Hematopoietic multipotent progenitor cell (in vitro differentiated cells): ENCODE data around the gene RAPGEF4. TPM values are rescaled to one million over a fixed set of nuclear protein-coding genes. Genes with fewer than 3 reads are reported as not detected.
"Not testable (repeated sequence)": the region's sequence is repeated elsewhere in the genome, so short reads cannot be mapped to it uniquely, and the experiment has no call there.

Experiments
- DNase-seq, 3 donors: peaks; one replicate each; pipeline ENCODE4 v3.0.0-alpha.2; 2011 to 2015; ENCODE audit warnings: low read depth in 2 of 3, low spot score in 2 of 3
- total RNA-seq: library from RNA; depleted of rRNA; stranded (reverse); fragments of >200 nt; gene quantifications from one replicate; pipeline ENCODE4 v1.2.3, GENCODE V29; 2012

The RAPGEF4 gene
- total RNA-seq, 1 donor = under 0.01 TPM

DNA sequence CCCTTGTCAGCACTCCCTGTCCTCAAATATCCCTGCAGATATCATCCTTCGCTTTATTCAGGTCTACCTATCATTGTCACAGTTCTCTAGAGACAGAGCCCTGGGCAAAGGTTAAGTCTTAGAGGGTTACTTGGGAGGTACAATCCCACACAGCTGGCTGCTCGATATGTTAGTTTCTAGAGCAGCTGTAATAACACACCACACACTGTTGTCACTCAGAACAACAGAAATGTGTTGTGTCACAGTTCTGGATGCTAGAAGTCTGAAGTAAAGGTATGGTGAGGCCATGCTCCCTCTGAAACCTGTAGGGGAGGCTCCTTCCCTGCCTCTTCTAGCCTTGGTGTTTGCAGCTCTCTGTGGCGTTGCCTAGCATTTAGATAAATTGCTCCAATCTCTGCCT, 9.9 kb upstream of the RAPGEF4 start:
- DNase-seq = no peak

- no peak for DNase-seq
These were observed 9.4 kb upstream of the RAPGEF4 start for GRCh38 chr2:172726172-172726735.

- no peak for DNase-seq
These were observed 5.2 kb upstream of the RAPGEF4 start for GRCh38 chr2:172730411-172730810.

- DNase-seq = no peak
These were observed 699 bp upstream of the RAPGEF4 start for GRCh38 chr2:172734711-172735581.

GRCh38 chr2:172736424-172737174, 954 bp downstream of the RAPGEF4 start:
- peak in 1 of 3 donors; percentile 33 for DNase-seq

DNA sequence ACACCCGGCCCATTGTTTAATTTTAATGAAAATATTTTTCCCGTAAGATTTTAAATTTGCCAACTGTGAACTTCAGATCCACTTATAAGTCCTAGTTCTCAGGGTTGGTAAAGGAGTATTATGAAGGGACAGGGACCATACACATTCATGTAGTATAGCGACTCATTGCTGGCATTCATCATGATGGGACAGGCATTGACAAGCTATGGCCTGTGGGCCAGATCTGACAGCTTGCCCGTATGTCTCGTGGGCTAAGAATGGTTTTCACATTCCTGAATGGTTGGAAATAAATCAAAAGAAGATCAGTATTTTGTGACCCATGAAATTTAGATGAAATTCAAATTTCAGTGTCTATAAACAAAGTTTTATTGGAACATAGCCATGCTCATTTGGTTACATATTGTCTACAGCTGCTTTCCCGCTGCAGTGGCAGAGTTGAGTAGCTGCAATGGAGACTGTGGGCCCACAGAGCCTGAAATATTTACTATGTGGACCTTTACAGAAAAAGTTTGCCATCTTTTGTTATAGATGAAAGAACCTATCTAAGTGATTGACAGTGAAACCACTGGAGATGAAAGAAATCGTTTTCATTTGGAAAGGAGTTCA, 4.1 kb downstream of the RAPGEF4 start:
- DNase-seq = no peak

DNA sequence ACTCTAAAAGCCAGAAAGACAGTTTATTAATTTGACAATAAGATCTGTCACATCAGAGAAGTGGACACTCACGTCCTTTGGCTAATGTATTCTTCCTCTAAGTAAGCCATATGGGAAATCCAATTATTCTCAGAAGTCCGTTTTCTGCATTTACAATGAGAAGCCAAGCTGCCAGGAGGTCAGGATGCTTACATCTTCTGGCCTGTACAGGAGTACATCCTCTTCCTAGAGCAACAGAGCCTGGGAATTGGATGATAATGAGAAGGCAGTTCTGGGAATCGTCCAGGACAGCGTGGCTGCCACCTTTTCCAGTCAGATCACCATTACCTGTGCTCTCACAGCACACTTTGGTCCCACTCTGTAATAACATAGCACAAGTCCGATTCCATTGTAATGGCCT, 5.2 kb downstream of the RAPGEF4 start:
- no peak for DNase-seq

- no peak for DNase-seq
These were observed 7.4 kb downstream of the RAPGEF4 start for GRCh38 chr2:172742931-172743540.

GRCh38 chr2:172743898-172744297, 8.3 kb downstream of the RAPGEF4 start:
- DNase-seq = no peak

- DNase-seq = no peak
These were observed 10.0 kb downstream of the RAPGEF4 start for GRCh38 chr2:172745636-172746035.

- not testable (repeated sequence) for DNase-seq
These were observed 12.9 kb downstream of the RAPGEF4 start for GRCh38 chr2:172748543-172748942.

- no peak for DNase-seq
These were observed 13.7 kb downstream of the RAPGEF4 start for GRCh38 chr2:172749388-172749787.

GRCh38 chr2:172751564-172751963, 15.9 kb downstream of the RAPGEF4 start:
- DNase-seq = no peak

DNA sequence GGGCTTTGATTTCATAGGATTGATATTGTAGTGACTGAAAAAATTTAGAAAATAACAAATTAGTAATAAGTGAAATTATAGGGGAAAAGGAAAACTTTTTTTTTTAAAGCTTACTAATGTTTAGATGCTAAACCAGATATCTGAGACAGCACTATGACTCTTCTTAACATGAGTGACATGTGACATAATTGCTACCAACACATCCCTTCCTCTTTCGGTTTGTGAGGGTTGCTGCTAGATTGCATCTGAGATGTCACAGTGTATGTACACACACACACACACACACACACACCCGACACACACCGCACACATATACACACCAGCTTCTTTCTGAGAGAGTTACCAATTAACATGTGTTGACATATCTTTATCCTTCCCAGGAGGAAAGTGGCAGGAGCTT, 18.0 kb downstream of the RAPGEF4 start:
- no peak for DNase-seq

DNA sequence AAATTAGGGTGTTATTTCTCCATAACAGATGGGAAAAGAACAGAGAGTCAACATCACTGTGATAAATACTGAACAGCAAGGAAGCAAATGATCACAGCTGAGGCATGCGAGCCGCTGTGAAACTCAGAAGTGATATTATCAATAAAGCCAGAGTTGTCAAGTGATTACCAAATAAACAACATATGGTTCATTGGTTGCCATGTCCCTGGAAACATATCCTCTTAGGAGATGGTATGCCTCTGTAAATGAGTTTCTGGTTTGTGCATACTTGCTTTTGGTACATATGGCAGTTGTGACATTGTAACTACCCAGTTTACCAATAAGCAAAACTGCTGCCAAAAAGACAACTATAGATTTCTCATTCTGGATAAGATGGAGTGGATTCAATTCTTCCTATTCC, 23.8 kb downstream of the RAPGEF4 start:
- DNase-seq = no peak

- DNase-seq = no peak
These were observed 25.7 kb downstream of the RAPGEF4 start for GRCh38 chr2:172761306-172761705.

GRCh38 chr2:172762574-172762973, 26.9 kb downstream of the RAPGEF4 start:
- no peak for DNase-seq

DNA sequence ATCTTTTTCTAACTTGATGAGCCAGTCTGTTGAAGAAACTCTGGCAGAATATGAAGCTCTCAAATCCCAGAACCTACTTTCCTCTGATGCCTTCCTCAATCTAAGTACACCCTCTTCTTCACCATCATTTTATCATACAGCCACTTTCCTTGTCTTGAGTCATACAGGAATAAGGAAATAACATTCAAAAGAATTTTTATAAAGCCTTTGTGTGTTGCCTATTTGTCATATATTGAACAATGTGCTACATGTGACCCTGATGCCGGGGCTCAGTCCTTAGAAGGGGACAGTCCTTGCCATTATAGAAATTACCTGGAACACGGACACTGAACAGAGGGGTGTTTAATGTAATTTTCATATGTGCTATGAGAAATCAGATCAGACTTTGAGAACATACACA, 27.4 kb downstream of the RAPGEF4 start:
- no peak for DNase-seq

DNA sequence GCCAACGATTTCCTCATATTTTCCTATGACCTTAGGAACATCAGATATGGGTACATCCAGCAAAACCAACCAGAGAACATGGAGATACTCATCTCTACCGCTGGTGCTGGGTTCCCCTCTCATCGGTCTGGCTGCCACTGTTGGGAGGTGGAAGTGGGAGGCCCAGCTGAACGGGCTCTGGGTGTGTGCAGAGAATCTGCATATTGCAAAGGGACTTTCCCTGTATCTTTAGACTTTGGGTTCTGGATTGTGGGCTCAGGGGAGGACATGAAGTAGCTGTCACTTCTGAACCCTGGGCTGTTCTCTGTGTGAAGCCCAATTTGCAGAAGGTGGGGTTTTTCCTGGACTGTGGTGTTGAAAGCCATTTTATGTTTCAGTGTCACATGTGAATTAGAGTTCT, 30.0 kb downstream of the RAPGEF4 start:
- DNase-seq = no peak

DNA sequence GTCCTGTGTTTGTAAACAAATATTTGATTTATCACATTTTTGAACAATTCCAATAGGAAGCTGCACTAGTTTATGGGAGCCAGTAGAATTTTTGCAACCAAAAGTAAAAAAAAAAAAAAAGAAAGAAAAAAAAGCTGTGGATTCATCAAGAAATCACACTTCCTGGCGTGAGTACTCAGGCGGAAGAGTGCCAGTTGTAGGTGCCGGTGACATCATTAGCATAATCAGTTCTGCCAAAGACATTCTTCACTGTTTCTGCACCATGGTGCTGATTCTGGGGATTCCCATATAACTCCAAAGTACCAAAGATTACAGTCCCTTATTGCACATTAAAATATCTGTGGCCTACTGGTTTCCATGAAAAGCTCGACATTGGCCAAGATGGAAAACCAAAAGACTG, 32.8 kb downstream of the RAPGEF4 start:
- DNase-seq = no peak

- no peak for DNase-seq
These were observed 34.2 kb downstream of the RAPGEF4 start for GRCh38 chr2:172769879-172770278.
